CD4-positive, alpha-beta T cell treated with Interleukin-12 subunit alpha and Interleukin-12 subunit beta, for 1 hour (primary cell): Measurements from ENCODE around the gene TMCO5A.

ENCODE experiments used
- DNase-seq: peaks from one replicate; pipeline ENCODE4 v3.0.0-alpha.2; 2020

The TMCO5A gene

GRCh38 chr15:37978231-37978630, 43.8 kb downstream of the TMCO5A start:
- DNase-seq, result no peak

GRCh38 chr15:37979671-37980409, 45.4 kb downstream of the TMCO5A start:
- DNase-seq, result no peak

GRCh38 chr15:37981201-37981600, 46.8 kb downstream of the TMCO5A start:
- DNase-seq, result no peak

GRCh38 chr15:37981775-37982174, 47.3 kb downstream of the TMCO5A start:
- no peak for DNase-seq

- DNase-seq, result no peak
Measured at GRCh38 chr15:37984368-37984767, 49.9 kb downstream of the TMCO5A start.

GRCh38 chr15:37995461-37996347, 61.3 kb downstream of the TMCO5A start:
- peak; percentile 12 for DNase-seq
